Activated gamma-delta T cell (primary cell): ENCODE data around the gene CIAPIN1.
"Not testable (repeated sequence)": the region's sequence is repeated elsewhere in the genome, so short reads cannot be mapped to it uniquely, and the experiment has no call there.

Experiments used
- DNase-seq: peaks from one replicate; lab custom pipeline; 2025; lab: John Stamatoyannopoulos, UW

The CIAPIN1 gene

DNA sequence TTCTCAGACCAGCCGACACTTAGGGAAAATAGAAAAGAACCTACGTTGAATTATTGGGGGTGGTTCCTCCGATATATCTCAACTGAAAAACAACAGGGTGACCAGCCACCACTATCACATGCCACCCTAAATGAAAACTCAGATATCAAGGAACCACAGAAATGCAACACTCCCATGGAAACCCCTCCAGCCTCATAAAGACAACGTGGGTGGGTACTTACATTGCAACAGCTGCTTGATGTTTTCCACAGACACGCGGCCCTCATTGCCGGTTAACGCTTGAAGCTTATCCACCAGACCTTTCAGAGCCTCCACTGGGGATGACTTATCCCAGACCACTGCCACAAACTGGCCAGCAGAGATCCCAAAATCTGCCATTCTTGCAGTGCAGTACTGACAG is 6.6 kb downstream of the CIAPIN1 start:
- not testable (repeated sequence) for DNase-seq

DNA sequence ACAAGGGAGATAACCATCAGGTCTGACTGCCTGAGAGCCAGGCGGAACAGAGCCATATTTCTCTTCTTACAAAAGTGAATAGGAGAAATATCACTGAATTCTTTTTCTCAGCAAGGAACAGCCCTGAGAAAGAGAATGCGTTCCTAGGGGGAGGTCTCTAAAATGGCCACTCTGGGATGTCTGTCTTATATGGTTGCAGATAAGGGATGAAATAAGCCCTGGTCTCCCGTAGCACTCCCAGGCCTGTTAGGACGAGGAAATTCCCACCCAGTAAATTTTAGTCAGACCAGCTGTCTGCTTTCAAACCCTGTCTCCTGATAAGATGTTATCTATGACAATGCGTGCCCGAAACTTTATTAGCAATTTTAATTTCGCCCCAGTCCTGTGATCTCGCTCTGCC is 7.2 kb downstream of the CIAPIN1 start:
- not testable (repeated sequence) for DNase-seq

DNA sequence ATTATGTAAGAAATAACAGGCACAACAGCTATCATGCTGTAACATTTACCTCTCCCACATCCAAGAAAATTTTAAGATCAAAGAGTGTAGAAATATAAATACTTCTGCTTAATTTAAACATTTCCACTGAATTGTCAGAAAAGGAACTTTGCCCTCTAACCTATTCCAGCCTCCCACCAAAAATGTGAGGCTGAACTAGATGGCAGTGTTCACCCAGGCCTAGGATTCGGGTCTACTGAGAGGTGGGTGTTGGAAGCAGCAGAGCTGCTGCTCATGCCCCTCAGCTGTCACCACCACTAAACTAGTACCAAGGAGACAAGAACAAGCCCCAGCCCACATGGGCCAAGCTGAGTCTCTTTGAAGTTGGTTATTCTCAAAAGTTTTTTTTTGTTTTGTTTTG is 11.3 kb downstream of the CIAPIN1 start:
- no peak for DNase-seq

DNA sequence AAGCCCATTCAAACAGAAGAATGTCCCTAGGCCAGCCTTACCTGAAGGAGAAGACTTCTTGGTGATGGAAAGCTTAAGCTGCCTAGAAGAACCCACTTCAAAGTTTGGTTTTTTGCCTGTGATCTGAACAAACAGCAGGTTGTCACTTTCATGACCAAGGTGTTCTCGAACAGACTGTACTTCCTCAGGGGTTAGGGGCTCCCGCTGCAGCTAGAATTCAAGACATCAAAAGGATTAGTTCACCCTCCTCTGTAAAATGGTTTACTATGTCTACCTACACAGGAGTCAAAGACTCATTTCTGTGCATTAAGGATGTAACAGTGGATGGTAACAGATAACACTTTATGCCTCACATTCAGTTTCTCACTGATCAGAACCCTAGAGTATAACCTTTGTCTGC is 13.2 kb downstream of the CIAPIN1 start:
- no peak for DNase-seq

DNA sequence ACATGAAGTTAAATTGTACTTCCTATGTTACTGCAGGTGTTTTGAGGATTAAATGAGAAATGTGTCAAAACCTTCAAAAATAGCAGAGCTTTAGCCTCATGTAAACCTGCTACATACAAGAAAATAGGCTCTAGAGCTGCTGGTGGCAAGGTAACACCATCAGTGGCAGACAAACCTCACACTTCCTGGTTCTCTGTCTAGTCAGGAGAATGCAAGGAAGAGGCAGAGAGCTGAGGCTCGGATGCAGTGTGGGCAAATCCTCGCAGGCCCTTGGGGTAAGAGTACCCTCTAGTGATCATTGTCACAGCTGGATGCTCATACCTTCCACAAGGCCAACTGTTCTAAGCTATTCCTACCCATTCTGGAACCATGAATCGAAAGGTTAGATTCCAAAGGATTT is 14.2 kb downstream of the CIAPIN1 start:
- no peak for DNase-seq

DNA sequence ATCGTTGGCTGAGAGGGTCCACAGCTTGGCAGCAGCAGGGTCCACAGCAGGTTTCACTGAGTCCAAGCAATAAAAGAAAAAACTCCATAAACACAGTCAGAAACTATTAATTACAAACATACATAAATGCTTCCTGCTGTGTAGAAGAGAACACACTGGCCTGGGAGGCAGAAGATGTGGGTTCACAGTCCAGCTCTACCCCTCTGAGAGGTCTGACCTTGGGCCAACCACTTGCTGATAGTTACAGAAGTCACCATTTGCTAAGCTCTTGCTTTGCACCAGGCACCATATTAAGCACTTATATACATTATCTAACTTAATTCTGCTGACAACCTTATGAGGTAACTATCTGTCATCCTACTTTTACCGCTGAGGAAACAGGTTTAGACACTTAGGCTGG is 14.7 kb downstream of the CIAPIN1 start:
- no peak for DNase-seq

DNA sequence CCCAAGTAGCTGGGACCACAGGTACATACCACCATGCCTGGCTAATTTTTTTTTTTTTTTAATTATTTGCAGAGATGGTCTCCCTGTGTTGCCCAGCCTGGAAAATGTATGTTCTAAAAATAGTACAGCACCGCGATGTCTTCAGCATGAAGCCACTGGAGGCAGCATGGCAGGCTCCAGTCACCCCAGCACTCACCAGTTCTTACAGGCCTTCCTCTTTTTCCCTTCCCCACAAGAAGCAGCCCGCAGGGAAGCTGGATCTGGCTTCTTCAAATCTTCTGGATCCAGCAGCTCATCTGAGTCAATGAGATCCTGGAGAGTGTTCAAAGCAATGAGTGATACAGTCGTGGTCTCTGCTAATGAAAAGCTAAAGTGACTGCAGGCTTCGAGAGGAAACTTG is 16.2 kb downstream of the CIAPIN1 start:
- no peak for DNase-seq

DNA sequence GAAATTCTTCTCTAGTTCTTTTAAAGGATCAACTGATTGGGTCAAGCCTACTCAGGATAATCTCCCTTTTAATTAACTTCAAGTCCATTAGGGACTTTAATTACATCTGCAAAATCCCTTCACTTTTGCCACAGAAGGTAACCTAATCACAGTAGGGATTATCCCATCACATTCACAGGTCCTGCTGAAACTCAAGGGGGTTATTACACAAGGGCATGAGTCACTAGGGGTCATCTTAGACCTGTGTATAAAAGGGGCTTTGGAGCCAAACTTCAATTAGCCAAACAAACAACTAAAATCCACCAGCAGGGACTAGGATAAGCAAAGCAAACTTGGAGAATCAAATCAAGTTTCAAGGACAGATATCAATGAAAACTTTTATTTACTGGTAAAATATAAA is 19.4 kb downstream of the CIAPIN1 start:
- no peak for DNase-seq

DNA sequence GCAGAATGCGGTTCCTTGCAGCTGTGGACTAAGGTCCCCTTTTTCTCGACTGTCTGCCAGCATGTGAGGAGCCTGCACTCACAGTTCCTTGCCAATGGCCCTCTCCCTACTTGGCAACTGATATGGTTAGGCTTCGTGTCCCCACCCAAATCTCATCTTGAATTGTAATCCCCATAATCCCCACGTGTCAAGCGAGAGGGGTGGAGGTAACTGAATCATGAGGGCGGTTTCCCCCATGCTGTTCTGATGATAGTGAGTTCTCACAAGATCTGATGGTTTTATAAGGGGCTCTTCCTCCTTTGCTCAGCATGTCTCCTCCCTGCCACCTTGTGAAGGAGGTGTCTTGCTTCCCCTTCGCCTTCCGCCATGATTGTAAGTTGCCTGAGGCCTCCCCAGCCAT is 19.9 kb downstream of the CIAPIN1 start:
- no peak for DNase-seq

DNA sequence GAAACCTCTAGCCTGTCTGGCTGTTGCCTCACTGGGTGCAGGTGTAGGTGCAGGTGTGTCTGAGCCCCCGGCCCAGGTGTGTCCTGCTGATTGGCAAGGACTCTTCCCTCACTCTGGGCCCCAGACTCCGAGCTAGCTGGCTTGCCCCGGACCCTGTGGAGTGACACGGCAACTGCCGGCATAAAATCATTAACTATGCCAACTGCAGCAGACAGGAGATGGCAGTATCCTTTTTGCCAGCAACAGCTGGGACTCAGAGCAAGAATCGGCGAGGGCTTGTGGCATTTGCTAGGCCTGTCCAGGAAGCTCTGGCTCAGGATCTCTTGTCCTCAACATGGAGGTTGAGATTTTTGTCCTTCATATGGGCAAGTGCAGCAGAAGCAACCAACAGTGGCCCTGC is 20.8 kb downstream of the CIAPIN1 start:
- DNase-seq = no peak

DNA sequence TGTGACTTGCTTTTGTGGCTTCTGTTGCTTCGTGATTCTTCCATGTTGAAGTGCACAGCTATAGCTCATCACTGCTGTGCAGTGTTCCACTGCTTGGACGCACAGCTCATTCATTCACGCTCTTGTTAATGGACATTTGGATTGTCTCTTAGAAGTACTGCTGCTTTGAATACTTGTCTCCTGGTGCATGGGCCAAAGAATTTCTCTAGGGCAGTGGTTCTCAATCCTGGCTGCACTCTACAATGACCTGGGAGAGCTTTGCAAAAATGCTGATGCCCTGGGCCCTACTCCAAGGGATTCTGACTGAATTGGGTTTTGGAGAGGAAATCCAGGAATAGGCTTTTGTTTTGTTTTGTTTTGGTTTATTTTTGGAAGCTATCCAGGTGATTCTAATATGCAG is 22.6 kb downstream of the CIAPIN1 start:
- no peak for DNase-seq

DNA sequence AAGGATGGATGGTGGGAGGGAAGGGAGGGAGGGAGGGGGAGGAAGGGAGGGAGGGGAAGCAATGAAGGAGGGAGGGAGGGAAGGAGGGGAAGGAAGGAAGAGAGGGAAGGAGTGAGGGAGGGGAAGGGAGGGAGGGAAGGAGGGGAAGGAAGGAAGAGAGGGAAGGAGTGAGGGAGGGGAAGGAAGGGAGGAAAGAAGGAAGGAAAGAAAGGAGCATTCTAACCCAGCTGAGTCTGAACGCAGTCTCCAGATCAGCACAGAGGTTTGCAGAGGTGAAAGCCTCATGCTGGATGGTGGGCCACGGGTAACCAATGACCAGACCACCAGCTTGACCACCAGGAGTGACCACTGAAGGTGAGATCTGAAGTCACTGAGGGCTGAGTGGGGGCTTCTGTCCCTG is 24.0 kb downstream of the CIAPIN1 start:
- DNase-seq = no peak

DNA sequence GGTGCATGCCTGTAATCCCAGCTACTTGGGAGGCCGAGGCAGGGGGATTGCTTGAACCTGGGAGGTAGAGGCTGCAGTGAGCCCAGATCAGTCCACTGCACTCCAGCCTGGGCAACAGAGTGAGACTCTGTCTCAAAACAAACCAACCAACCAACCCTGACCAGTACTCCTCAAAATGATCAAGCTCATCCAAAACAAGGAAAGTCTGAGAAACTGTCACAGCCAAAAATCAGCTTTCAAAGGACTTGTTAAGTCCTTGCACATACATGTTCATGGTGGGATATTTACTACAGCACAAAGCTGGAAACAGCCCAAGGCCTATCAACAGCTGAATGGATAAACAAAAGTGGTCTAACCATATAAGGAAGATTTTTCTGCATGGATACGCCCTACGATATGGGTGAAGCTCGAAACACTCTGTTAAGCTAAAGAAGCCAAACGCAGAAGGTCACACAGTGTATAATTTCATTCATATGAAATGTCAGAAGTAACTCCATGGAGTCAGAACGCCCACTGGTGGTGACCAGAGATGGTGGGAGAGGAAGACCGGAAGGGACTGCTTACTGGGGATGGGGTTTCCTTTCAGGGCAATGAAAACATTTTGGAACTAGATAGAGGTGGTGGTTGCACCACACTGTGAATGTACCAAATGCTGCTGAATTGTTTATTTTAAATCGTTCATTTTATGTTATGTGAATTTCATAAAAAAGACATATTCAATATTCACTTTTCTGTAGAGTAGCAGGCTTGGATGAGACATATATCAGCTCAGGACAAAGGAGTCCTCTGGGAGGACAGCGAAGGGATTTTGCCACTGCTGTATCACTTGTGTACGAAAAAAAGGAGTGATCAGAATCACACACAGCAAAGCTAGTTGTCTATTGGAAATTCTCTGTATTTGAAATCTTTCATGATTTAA is 24.9 kb downstream of the CIAPIN1 start:
- no peak for DNase-seq

DNA sequence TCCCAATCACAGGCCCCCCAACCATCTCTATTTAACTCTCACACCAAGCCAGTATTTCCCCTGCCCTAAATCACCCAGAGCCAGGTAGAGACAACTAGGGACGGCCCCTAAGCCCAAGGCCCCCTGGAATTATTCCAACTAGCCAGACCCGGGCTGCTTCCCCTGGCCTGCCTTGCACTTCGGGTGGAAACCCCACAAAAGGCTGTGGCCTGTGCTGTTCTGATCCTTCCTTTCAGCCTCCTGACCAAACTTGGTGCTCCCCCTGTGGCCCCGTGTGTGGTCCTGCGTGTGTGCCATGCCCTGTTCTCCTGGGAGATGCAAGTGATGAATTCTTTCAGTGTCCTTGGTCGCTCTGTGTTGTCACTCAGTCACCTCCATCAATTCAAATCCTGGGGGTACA is 27.7 kb downstream of the CIAPIN1 start:
- DNase-seq = no peak

DNA sequence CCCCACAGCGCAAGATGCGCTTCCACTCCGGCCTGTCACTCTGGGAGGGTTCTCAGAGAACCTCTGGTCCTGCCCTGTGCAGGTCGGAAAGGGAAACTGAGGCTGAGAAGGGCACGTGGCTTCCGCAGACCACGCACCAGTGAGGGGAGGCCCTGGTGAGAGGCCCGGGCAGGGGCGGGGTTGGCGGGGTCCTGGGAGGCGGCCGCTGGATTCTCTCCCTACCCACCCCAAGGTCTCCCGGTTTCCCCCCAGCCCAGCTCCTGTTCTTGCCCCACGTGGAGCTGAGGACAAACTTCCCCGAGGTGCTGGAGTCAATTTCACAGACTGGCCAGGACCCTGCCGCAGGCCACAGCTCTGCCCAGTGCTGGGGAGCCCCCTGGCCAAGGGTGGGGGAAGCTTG is 31.1 kb downstream of the CIAPIN1 start:
- no peak for DNase-seq

DNA sequence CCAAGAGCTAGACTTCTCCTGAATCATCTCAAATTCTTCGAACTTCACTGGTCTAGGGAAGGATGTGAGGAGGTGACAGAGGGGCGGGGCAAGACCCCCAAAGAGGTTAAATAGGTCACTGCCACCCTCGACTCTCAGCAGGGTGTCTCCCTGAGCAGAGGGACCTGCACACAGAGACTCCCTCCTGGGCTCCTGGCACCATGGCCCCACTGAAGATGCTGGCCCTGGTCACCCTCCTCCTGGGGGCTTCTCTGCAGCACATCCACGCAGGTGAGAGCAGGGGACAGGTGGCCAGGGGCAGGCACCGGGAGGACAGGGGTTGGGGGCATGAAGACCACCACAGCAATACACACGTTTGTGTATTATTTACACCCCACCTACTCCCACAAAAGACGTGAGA is 33.5 kb downstream of the CIAPIN1 start:
- no peak for DNase-seq

DNA sequence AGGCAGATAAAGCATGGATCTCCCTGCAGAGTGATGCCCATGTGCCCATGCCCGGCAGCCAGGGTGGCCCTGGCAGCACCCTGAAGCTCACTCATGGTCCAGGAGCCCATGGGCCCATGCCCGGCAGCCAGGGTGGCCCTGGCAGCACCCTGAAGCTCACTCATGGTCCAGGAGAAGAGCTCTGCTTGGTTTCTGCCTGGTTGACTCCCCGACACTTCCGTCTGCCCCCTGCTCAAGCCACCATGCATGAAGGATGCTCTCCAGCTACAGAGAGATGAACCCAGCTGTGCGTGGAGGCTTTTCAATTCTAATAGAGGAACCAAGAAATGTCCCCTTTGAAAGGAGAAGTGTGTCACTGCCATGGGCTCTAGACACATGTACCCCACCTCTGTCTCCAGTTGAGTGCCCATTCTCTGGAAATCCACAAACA is 33.9 kb downstream of the CIAPIN1 start:
- DNase-seq = no peak

DNA sequence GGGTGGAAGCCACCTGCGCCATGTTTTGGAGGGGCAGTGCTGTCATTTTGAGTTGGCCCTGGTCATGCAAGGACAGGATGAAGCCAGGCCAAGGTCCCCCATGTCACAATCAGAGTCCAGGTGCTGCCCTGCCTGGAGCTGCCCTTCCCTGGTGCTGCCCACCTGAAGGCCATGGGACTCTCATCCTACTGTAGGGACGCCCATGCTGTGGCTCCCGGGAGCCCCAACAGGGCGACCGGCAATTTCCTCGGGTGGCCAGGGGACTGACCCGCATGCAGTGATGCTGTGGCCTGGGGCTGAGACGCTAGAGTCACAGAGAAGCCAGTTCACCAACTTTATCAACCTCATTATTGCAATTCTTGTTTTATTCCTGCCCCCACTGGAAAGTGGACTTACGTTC is 34.6 kb downstream of the CIAPIN1 start:
- DNase-seq = no peak

DNA sequence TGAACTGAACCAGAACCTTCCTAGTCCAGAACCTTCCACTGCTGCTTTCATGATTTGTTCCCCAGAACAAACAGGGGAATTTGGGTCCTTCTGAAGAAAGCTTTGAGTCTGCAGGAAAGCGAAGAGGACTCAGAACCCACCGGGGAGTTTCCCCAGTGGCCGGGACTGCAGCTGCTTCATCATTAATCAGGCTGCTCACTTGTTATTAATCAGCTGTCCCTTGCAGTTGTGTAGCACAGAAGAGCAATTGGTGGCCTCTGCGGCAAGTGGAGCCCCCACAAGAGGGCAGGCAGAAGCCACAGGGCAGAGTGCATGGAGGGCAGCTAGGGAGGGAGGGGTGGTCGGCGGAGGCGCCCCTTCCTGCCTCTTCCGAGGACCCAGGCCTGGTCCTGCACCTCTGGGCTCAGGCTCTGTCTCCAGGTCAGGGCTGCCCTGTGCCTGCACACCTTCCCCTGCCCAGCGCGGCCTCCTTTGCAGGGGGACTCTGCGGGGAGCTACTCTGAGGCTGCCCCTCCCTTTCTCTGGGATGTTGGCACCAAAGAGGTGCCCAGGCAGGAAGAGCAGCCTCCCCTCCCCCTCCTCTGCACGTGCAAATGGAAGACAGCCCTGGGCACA is 35.7 kb downstream of the CIAPIN1 start:
- DNase-seq = no peak

DNA sequence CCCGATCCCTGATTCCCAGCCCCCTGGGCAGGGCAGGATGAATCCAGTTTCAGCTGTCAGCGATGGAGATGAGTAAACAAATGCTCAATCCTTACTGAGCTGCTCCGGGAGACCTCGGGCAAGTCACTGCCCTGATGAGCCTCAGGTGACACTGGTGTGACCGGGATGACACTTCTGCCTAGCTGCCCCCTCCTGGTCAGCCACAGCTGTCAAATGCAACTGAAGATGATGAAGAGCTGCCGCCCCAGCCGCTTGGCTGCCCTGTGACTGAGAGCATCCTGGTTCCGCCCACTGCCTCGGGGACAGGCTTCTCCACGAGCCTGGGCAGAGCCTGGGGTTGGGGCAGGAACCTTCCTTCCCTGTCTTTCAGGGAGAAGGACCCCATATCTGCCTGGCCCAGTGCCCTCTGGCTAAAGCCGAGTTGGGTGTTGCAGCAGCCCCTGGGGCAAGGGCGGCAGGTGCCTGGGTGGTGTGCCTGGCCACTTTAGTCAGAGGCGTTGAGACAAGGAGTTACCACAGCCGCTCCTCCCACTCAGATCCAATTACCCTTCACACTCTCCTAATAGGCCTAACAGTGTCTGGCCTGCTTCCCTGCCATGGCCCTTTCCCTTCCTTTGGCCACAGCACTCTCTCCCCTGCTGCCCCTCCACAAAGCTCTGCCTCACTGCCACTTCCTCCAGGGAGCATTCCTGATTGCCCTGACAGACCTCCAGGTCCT is 37.2 kb downstream of the CIAPIN1 start:
- no peak for DNase-seq

DNA sequence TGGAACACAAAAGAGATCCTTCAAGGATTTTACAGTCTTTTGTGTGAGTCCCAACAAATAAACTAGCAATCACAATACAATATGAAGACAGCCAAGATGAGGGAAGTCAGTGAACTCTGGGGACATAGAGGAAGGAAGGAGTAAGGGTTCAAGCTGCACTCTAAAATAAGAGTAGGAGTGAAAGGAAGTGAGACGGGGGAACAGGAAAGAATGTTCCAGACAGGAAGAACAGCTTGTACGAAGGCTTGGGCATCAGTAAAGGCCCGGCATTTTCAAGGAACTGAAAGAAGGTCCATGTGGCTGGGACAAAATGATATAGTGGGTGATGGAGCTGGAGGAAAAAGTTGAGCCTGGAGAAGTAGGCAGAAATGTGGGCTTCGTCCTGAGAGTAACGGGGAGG is 38.1 kb downstream of the CIAPIN1 start:
- DNase-seq = no peak

DNA sequence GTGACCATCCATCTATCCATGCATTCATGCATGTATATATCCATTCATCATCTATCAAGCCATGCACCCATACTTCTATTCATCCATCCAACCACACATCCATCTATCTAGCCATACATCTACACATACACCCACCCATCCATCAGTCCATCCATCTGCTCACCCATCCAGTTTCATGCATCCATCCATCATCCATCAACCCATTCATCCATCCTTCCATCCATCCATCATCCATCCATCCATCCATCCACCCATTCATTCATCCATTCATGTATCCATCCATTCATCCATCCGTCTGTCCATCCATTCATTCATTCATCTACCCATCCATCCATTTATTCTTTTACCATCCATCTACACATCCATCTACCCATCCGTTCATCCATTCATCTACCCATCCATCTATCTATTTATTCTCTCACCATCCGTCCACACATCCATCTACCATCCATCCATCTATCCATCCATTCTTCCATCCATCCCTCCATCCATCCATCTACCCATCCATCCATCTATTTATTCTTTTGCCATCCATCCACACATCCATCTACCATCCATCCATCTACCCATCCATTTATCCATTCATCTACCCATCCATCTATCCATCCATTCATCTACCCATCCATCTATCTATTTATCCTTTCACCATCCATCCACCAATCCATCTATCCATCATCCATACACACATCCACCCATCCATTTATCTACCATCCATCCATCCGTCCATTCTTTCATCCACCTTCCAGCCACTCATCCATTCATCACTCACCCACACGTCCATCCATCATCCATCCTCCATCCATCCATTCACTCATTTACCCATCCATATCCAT is 39.4 kb downstream of the CIAPIN1 start:
- no peak for DNase-seq
